GM18508 (cell line): ENCODE measurements around the gene PHF21A.
"Not testable (repeated sequence)": the region's sequence is repeated elsewhere in the genome, so short reads cannot be mapped to it uniquely, and the experiment has no call there.

Experiments
- ATAC-seq: cut with Tn5 transposase; IDR thresholded peaks from one replicate; pipeline ENCODE4 v1.9.1; 2021; ENCODE audit warnings: moderate number of reproducible peaks; ENCODE audit not compliant: insufficient read depth, unreplicated experiment

PHF21A gene

DNA sequence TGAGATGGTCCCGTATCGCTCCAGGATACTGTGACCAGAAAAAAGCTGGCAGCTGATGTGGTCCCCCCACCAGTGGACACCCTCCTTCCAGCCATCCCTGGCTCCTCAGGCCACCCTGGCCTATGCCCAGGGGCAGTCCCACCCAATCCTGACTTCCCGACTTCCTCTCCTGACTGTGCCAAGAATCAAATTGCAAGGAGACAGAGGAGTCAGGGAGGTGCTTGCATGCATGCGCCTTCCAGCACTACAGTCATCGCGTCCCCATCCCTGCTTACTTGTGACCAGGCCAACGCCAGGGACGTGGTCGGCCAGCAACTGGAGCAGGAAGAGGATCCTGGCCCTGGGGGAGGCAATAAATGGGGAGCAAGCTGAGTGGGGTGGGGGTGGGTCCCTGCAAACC, 210.6 kb downstream of the PHF21A start:
- ATAC-seq, result no peak

DNA sequence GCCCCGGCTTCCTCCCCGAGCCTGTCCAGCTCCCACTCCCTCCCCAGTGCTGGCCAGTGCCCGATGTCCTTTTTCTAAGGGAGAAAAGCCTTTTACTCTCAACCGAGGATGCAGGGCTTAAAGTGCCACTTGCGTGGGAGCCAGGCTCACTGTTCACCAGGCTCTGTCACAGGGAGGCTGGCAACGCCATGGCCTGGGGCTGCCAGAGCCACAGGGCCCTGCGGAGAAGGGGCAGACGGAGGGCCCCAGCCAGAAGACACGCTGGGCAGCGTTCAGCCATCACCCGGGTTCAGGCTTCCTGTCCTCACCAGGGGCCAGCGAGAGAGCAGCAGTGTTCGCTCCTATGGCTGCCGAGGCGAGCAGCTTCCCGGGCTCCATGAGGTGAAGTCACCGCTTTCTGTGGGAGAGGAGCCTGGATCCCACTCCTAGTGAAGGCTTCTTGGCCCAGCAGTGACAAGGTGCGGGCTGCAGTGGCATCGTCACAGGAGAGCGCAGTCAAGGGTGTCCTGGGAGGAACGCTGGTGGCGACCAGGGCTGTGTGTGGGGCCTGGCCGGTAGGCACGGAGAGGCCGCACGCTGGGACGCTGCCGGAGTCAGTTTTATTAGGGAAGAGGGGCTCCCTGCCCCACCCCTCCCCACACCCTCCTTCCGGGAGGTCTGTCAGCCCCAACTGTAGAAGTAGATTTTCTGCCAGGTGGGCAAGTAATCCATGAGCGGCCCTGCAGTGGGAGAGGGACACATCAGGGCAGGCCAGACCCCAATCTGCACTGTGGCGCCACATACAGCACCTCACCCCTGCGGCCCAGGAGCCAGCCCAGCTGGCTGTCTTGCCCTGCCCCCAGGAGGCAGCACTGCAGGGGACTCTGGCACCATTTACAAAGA, 211.4 kb downstream of the PHF21A start:
- ATAC-seq, result no peak

DNA sequence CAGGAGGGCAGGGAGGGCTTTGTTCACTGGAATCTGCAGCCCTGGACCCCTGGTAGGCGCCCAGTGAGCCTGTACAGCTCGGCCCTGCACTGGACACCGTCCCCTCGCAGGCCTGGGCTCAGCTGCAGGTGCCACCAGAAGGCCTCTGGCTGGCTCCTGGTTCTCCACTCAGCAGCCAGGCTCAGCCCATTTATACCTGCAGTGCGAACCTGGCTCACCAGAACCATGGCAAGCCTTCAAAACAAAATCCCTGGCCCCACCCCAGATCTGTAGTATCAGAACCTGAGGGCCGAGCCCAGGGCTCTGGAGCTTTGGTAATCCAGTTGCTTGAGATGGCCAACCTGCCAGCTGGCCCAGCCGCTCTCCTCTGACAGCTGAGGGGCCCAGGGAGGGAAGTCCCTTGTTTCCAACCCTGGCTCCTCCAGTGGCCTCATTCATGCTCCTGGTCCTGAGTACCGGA, 213.3 kb downstream of the PHF21A start:
- ATAC-seq, result no peak

DNA sequence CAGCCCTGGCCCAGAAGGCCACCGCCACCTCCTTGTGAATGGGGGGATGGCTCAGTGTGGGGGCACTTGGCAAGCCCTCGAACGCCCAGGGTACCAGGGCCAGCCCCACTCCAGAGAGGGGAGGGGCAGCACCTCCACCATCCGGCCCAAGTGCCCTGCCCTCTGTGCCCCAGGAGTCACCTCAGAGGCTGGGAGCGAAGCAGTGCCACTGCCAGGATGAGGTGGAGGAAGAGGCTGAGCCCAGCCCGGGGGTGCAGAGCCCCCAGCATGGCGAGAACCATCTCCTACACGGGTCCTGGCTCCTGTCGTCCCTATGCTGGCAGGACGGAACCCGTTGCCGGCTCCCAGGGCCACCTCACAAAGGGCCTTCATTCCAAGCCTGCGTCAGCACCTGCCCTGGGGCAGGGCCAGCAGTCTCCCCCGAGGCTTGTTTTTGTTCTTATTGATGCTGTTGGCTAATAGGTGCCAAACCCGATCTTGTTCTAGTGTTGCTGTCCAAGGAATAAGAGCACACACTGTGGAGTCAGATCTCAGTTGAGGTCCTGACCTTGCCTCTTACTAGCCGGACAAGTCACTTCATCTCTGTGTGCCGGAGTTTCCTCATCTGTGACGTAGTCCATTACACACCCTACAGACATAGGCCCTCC, 214.2 kb downstream of the PHF21A start, which contains the start of gene FREY1:
TSS of gene FREY1 (minus strand) at position 307 of the 647 bp plus-strand sequence. CDS start at position 281, 26 bp downstream.
- no peak for ATAC-seq

DNA sequence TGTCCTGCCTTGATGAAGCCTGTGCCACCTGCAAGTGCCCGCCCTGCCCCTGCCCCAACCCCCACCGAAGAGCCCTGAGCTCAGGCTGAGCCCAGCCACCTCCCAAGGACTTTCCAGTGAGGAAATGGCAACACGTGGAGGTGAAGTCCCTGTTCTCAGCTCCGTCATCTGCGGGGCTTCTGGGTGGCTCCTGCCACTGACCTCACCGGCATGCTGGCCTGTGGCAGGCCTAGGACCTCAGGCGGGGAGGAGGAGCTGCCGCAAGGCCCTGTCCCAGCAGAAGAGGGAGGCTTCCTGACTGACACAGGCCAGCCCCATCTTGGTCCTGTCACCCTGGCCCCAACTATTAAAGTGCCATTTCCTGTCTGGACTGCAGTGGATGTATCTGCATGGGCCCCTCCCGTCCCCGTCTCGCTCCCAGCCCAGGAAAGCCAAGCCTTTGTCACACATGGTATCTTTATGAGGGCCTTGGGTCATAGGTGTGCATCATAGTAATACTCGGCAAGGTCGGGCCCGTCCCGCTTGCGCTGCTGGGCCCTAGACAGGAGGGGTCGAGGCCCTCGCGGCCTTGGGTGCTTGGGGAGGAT, 215.1 kb downstream of the PHF21A start:
- no peak for ATAC-seq

DNA sequence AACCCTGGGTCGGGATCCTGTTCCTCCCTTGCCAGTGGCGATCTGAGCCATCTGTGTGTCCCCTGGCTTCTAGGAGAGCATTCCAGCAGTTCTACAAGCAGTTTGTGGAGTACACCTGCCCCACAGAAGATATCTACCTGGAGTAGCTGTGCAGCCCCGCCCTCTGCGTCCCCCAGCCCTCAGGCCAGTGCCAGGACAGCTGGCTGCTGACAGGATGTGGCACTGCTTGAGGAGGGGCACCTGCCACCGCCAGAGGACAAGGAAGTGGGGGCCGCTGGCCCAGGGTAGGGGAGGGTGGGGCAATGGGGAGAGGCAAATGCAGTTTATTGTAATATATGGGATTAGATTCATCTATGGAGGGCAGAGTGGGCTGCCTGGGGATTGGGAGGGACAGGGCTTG, 215.7 kb downstream of the PHF21A start:
- ATAC-seq, result not testable (repeated sequence)

DNA sequence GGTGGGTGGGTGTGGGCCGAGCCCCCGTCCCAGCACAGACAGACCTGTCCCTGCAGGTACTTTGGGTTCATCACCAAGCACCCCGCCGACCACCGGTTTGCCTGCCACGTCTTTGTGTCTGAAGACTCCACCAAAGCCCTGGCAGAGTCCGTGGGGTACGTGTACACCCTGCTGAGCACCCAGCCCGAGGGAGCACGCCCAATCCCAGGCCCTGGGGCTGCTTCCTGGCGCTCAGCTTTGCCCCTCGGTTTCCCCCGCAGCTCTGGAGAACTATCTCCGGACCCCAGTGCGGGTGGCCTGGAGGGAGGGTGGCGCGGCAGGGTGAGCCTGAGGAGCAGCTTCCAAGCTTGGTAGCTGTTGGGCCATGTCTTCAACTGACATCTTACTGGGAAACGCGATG, 216.2 kb downstream of the PHF21A start:
- no peak for ATAC-seq

DNA sequence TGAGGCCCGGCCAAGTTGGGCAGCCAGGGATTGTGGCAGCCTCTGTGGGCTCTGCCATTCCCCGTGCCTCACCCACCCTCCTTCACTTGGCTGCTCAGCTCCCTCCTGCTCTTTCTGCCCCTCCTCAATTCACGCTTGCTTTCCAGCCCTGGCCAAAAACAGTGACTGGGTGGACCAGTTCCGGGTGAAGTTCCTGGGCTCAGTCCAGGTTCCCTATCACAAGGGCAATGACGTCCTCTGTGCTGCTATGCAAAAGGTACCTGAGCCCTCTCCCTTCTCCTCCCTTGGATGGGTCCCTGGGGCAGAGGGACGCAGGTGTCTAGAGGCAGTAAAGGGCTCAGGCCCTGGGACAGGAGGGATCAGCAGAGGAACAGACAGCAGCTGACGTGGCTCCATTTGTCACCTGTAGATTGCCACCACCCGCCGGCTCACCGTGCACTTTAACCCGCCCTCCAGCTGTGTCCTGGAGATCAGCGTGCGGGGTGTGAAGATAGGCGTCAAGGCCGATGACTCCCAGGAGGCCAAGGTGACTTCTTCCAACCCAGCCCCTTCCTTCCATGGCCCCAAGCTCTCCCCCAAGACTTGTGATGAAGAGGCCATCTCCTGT, 216.8 kb downstream of the PHF21A start:
- ATAC-seq, result no peak

DNA sequence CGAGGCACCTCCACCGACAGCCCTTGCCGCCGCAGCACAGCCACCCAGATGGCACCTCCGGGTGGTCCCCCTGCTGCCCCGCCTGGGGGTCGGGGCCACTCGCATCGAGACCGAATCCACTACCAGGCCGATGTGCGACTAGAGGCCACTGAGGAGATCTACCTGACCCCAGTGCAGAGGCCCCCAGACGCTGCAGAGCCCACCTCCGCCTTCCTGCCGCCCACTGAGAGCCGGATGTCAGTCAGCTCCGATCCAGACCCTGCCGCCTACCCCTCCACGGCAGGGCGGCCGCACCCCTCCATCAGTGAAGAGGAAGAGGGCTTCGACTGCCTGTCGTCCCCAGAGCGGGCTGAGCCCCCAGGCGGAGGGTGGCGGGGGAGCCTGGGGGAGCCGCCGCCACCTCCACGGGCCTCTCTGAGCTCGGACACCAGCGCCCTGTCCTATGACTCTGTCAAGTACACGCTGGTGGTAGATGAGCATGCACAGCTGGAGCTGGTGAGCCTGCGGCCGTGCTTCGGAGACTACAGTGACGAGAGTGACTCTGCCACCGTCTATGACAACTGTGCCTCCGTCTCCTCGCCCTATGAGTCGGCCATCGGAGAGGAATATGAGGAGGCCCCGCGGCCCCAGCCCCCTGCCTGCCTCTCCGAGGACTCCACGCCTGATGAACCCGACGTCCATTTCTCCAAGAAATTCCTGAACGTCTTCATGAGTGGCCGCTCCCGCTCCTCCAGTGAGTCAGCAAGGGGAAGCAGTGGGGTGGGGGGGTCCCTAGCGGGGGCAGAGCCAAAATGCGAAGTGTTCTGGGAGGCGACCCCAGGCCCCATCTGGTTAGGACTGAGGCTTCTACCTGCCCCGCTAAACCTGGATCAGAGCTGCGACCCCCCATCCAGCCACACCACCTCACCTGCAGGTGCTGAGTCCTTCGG, 218.5 kb downstream of the PHF21A start:
- no peak for ATAC-seq

DNA sequence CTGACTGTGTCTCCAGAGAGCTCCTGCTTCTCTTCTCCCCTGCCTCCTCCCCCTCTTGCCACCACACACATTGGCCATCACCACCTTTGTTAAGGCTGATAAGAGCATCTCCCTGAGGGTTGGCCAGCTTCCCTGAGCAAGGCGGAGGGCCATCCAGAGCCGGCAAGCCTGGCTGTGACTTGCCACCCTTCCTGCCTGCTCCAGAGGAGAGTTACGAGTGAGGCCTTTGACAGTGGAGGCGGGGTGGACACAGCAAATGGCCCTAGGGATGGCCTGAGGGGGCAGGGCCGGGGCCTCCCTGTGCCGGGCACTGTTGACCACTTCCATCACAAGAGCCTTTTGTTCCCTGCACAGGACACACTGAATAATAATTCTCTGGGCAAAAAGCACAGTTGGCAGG, 219.6 kb downstream of the PHF21A start:
- ATAC-seq, result no peak

DNA sequence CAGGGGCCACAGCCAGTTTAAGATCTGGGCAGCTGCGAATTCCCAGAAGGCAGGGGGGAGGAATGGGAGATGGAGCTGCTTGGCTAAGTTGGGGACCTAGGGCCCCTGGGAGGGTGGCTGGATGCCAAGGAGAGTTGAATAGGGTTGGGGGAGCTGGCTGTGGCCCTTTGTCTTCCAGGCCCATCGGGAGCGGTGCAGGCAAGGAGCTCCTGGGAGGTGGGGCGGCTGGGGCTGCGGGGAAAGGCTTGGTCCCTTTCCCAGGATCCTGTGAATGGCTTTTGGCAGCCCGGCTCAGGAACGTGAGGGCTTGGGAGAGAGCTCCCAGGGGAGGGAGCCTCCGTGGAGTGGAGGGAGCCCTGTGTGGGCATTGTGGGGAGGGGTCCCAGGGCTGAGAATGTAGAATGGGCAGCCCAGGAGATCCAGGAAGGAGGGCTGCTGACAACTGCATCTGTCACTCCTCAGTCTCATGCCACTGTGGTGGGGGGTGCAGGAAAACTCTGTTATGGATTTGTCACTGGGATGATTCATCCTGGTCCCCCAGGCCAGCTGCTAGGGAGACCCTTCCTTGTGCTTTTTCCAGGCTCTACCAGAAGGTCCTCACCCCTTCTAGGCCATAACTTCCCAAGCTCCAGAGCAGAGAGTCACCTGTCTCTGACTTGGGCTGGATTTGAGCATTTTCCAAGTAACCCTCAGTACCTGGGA, 220.2 kb downstream of the PHF21A start:
- no peak for ATAC-seq

DNA sequence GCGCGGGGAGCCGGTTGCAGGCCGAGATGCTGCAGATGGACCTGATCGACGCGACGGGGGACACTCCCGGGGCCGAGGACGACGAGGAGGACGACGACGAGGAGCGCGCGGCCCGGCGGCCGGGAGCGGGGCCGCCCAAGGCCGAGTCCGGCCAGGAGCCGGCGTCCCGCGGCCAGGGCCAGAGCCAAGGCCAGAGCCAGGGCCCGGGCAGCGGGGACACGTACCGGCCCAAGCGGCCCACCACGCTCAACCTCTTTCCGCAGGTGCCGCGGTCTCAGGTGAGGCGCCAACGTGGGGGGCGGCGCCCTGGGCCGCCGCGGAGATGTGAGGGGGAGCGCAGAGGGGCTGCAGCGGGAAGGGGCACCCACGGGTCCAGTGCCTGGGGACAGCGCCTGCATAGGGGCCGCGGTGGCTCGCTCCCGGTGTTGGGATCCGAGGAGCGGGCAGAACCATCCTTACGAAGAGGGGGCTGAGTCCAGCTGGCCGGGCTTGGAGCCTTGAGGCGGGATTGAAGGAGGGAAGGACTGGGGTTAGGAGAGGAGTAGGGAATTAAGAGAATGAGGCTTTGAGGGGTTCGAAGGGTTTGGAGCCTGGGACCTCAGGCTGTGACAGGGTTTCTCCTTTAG, 221.0 kb downstream of the PHF21A start:
- not testable (repeated sequence) for ATAC-seq

DNA sequence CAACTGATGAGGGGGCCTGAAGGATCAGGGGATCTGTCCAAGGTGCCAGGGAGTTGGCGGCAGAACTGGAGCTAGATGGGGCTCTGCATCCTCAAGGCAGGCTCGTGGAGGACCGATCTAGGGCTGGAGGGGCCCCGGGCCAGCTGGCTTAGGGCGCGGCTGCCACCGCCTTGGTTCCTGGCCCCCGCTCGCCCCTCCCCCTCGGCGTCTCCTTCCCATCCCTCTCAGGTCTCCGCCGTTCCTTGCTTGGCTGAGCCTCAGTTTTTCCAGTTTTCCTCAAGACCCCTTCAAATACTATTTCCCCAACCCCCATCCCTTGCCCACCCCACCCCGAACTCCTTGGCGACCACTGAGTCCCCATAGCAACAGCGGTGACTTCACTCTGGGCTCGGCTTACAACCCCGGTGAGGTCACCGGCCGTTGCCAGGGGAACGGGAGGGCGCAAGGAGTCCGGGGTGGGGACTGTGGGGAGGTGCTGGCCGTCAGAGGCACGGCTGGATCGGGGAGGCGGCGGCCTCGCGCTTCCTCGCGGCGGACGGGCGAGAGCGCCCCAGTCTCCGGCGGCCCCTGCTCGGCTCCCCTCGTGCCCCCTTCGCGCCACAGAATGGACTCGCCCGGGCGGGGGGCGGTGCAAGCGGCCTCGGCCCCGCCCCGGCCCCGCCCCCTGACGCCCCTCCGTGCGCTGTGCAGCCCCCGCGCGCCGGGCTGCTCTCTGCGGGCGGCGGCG, 221.6 kb downstream of the PHF21A start:
- ATAC-seq, result no peak

DNA sequence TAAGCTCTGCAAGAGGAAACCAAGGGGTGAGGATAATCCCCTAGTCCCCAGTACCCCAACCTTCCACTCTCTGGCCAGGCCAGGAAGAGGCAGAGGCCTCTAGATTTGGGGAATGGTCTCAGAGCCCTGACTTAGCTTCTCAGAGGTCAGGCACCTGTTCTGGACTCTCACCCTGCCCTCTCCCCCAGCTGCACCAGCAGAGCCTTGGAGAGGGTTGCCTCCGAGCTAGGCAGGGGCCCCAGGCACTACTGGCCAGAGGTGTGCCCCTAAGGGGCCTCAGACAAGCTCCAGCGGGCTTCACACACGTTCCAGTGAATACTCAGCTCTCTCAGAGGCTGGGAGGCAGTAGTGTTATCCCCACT, 222.2 kb downstream of the PHF21A start:
- ATAC-seq, result no peak

DNA sequence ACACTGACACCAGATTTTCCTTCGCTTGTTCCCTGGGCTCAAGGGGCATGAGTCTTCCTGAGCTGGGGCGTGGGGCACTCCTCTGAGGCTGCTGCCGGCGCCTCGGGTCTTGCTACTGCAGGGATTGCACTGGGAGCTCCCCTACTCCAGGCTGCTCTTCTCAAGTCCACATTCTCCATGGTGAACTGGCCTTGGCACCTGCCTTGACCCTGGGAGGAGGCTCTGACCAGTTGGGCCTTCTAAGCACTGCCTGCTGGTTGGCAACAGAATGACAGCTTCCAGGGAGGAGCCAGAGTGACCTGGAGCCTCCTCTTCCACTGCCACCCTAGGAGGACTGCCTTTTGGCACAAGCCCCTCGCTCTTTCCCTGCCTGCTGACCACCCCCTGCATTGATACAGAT, 223.7 kb downstream of the PHF21A start:
- ATAC-seq, result no peak

DNA sequence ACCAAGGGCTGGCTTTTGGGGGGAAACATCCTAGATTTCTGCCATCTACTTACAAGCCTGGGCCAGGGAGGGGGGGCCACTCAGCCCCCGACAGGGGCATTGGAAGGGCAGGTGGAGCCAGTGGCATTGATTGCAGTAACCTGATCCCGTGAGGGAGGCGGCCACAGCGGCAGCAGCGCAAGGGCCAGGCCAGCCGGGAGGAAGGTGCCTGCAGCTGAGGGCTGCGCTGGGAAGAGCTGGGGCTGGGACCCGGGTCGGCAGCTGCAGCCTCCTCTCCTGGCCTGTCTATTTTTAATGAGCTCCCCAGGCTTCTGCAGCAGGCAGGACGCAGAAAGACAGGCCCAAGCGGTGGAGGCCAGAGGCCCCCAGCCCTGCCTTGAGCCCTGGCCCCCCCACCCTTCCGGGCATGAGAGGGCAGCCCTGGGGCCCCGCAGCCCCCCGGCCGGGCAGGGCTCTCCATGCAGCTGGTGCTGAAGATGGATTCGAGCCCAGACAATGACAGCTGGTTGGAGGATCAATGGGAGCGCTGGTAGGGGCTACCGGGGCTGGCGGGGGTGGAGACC, 224.8 kb downstream of the PHF21A start:
- ATAC-seq, result no peak

DNA sequence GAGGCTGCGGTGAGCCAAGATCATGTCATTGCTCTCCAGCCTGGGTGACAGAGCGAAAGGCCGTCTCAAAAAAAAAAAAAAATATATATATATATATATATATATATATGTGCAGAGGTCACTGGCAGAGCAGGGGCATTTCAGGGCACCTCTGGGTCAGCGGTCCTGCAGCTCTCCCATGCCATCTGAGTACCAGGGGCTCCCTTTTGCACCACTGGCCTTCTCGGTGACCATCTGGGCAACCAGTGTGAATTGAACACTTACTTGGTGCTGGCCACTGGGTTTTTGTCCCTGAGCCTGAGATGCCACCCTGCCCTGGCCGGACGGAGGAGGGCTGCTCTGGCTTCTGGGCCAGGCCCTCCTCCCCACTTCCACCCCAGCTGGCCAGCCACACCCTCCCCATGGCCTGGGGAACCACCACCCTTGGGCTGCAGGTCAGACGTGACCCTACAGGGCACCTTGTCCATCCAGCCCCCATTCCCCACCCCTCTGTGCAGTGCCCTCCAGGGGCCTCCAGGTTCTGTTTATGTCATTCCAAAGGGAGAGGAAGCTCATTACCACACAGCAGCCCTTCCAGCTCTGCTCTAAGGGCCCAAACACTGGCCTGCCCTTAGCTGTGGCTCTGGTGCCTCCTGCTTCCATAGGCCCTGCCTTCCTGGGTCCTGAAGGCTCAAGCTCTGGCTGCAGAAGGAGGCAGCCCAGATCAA, 225.5 kb downstream of the PHF21A start:
- no peak for ATAC-seq
